GM19455 (cell line): ENCODE data around the gene PHLPP2.
A peak's percentile ranks its signal among the peaks of the same experiment; 100 is the strongest.
"Not testable (repeated sequence)": the region's sequence is repeated elsewhere in the genome, so short reads cannot be mapped to it uniquely, and the experiment has no call there.

Experiments used
- ATAC-seq: cut with Tn5 transposase; IDR thresholded peaks from one replicate; pipeline ENCODE4 v1.9.1; 2021; ENCODE audit not compliant: unreplicated experiment

PHLPP2 gene

DNA sequence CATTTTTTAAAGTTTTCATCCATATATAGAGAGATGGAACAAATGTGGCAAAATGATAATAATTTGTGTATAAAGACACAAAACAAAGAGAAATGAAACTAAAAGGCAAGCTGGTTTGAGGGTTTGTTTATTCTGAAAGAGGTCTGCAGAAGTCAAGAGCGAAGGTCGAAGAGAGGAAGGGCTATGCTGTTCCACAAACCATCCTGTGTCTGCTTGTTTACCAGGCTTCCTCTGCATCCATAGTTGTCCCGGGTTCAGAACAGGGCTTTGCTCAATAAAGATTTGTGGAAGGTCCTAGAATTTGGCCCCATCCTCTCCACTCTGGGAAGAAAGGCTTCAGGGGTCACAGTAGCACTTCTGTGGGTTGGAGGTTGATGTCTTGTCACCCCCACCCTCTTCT lies 100.9 kb downstream of the PHLPP2 start:
- ATAC-seq: no peak

DNA sequence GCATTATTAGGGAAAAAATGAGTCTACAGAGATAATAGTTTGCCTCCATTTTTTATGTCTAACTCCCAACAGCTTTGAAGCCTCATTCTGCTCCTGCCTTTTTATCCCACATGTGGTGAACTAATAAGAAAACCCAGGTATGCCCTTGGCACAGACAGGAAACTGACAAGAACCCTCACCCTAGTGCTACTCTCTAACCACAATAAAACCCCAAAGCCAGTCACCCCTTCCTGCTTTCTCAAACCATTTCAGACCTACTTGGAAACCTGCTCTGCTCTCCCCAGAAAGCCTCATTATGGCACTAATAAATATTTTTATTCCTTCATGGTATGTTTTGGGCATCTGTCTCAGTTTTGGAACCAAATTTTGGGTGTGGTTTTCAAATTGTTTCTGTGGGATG lies 102.4 kb downstream of the PHLPP2 start:
- no peak for ATAC-seq

DNA sequence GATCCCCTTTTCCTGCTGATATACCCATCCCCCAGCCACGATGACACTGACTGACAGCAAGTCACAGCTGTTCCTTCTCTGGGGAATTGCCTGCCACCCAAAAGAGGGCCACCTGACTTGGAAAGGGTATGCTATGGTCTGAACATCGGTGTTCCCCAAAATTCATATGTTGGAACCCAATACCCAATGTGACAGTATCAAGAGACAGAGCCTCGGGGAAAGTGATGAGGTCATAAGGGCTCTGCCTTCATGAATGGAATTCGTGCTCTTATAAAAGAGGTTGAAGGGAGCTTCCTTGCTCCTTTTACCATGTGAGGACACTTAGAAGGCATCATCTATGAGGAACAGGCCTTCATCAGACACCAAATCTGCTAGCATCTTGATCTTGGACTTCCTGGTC lies 106.1 kb downstream of the PHLPP2 start:
- no peak for ATAC-seq

DNA sequence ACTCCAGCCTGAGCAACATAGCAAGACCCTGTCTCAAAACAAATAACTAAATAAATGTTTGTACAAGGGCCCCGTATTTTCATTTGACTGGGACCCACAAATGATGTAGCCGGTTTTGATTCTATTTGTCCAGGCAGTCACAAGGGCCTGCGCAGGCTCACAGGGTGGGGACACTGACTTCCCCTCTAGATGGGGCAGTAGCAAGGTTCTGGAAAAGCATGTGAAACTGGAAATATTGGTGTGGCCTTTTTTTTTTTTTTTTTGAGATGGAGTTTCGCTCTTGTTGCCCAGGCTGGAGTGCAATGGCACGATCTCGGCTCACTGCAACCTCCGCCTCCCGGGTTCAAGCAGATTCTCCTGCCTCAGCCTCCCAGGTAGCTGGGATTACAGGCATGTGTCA lies 109.5 kb downstream of the PHLPP2 start:
- not testable (repeated sequence) for ATAC-seq

DNA sequence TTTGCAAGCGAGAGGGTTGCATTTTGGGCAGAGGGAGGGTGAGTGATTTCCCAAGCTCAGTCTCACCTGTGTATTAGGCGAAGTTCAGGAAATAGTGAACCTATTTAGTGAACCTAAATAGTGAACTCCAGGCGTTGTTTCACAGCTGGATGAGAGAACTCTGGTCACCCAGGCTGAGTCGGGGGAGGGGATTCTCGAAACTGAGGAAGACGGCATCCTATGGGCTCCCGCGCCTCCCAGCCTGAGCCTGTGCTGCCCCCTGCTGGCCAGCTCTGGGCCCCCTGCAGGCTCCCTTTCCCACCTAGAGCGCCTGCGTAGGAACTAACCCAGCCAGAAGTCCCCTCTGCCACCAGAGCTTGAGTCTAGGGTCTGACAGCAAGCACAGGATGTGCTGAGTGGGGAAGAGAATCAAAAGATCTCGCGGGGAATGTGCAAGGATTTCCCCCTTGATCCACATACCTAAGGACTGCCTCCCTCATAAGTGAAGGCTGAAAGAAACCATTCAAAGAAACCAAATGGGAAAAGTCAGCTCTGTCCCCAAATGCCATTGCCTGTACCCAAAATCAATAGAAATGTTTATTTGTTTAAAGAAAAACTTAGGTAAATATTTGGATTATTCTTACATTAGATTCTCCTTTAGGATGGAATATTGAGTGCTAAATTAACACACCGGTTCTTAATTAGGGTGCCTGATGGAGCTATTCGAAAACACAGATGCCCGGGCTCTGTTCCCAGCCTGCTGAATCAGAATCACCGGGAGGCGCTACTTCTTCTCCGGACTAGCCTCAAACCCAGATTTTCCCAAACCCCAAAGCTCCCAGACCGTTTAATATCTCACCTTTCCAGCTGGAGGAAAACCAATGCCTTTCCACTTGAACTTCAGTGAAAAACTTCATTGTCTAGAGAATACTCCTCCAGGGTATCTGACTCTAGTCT lies 113.3 kb downstream of the PHLPP2 start:
- ATAC-seq: peak; percentile 46

DNA sequence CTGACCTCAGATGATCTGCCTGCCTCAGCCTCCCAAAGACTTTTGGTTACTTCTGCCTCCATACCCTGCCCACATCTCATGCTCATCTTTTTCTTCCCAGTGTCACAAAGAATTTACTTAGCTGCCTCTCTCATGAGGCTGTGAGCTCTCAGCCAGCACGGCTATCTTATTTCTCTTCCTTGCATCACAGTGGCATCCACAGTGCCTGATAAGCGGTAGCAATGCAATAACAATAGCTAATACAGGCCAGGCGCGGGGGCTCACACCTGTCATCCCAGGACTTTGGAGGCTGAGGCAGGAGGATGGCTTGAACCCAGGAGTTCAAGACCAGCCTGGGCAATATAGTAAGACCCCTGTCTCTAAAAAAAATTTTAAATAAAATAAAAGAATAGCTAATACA lies 114.1 kb downstream of the PHLPP2 start:
- ATAC-seq: no peak

DNA sequence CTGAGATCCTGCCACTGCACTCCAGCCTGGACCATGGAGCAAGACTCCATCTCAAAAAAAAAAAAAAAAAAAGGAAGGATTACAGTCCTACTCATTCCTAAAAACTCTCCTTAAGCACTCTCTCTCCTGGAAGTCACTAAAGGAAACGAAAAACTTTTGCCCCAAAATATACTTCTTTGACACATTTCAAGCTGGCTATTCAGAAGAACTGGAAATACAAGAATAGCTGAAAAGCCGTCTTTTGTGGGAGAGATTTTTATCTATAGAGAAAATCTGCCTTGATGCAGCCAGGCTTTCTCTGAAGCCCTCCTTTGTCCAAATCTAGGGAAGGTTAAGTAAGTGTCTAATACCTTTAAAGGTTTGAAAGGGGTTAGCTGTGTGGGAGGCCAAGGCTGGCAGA lies 115.4 kb downstream of the PHLPP2 start:
- no peak for ATAC-seq

DNA sequence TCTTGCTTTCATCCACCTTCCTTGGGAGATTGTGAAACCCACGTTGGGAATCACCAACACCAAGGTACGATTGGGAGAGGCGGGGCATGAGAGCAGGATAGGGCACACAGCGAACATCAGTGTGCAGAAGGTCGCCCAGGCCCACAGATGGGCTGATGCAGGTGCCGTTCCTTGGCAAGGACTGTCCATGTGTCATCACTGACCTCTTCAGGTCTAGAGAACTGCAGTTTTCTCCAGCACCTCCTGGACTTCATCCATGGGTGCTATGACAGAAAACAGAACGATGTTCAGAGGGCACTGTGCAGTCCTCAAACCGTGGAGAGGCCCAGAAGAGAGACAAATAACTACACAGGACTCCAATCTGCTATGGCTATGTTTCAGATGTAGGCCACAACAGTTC lies 123.7 kb downstream of the PHLPP2 start:
- ATAC-seq: no peak

DNA sequence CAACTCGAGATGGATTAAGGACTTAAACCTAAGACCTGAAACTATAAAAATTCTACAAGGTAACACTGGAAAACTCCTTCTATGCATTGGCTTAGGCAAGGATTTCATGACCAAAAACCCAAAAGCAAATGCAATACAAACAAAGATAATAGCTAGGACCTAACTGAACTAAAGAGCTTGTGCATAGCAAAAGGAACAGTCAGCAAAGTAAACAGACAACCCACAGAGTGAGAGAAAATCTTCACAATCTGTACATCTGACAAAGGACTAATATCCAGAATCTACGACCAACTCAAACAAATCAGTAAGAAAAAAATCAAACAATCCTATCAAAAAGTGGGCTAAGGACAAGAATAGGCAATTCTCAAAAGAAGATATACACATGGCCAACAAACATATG lies 126.1 kb downstream of the PHLPP2 start:
- not testable (repeated sequence) for ATAC-seq

DNA sequence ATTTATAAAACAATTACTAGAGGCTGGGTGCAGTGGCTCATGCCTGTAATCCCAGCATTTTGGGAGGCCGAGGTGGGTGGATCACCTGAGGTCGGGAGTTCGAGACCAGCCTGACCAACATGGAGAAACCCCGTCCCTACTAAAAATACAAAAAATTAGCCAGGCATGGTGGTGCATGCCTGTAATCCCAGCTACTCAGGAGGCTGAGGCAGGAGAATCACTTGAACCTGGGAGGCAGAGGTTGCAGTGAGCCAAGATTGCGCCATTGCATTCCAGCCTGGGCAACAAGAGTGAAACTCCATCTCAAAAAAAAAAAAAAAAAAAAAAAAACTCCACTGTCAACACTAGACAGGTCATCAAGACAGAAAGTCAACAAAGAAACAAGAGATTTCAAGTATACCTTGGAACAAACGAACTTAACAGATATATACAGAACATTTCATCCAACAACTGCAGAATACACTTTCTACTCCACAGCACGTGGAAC lies 129.1 kb downstream of the PHLPP2 start:
- ATAC-seq: not testable (repeated sequence)
